Measurements from ENCODE around the gene SLC22A4.

GRCh38 chr5:132335402-132335801 lies 41.2 kb downstream of the SLC22A4 start:
- TF ChIP-seq POLR2A (IDR thresholded peaks at IDR 0.05; ENCODE audit: control extremely low read depth in 1 of 2, low read depth in 2 of 2, low read length in 2 of 2), result no peak
- TF ChIP-seq EGR1 (IDR thresholded peaks at IDR 0.05; ENCODE audit: borderline replicate concordance, low read depth, low read length), result no peak
- no peak for TF ChIP-seq CTCF (IDR thresholded peaks at IDR 0.05; ENCODE audit: control extremely low read depth in 1 of 3, insufficient read depth in 1 of 3, low read depth in 1 of 3, low read length in 3 of 3)
- no peak for TF ChIP-seq EP300 (IDR thresholded peaks at IDR 0.05; ENCODE audit: borderline replicate concordance in 1 of 2, low read depth in 2 of 2, low read length in 2 of 2)
- TF ChIP-seq SUZ12 (IDR thresholded peaks at IDR 0.05; ENCODE audit: low read length), result no peak
- no peak for TF ChIP-seq CBX8 (IDR thresholded peaks at IDR 0.05; ENCODE audit: borderline replicate concordance, low read depth, low read length)
- no peak for TF ChIP-seq MAFK (IDR thresholded peaks at IDR 0.05; ENCODE audit: low read depth, low read length)
- TF ChIP-seq POLR2AphosphoS5 (IDR thresholded peaks at IDR 0.05; ENCODE audit: low read depth, low read length), result no peak
- TF ChIP-seq CEBPB (IDR thresholded peaks at IDR 0.05; ENCODE audit: low read depth, low read length), result no peak
- TF ChIP-seq TAF1 (IDR thresholded peaks at IDR 0.05; ENCODE audit: low read depth, low read length), result no peak

Data from H1 (cell line).